HepG2 (cell line): ENCODE data around the gene CDR2L.

ENCODE experiments used
- ZFX ChIP-seq: sonication (generic); formaldehyde crosslinking; IDR thresholded peaks from 2 replicates; pipeline ENCODE4 v1.4.0; 2020; ENCODE audit warnings: mild to moderate bottlenecking, low read depth, missing genetic modification reagents, moderate library complexity
- TF ChIP-seq, protein P1 (sequence below): sonication (generic); formaldehyde crosslinking; IDR thresholded peaks from 2 replicates; pipeline ENCODE4 v1.5.0; 2020; ENCODE audit warnings: mild to moderate bottlenecking, missing genetic modification reagents, moderate library complexity

DNA sequence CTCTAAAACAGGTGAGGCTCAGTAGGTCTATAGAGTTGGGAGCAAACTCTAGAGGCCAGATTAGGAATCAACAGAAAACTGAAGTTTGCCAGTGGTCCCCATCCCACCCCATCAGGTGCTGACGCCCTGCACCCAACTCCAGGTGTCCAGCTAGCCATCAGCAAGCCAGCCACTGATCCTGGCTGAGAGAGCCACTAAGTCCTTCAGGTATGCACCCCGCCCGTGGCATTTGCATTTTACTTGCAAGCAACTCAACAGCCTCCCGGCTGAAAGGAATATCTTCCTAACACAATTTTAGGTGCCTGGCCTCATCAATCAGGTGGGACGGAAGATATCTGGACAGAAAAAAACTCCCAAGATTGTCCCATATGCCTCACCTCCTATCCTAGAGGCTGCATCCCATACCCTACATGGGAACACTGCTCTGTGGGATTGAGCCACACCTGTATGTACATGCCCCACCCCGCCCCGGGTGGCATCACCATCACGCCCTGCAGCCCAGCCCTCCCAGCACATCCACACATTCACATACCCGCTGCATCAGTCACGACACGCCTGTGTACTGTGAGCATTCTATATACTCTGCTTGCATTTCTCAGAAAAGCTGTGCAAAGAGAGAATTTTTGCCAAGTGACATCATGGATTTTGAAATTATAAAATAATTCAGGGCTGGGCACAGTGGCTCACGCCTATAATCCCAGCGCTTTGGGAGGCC, 43.5 kb upstream of the CDR2L start:
- no peak for TF ChIP-seq ZFX (CRISPR knock-in tag)
- TF ChIP-seq, protein P1, sequence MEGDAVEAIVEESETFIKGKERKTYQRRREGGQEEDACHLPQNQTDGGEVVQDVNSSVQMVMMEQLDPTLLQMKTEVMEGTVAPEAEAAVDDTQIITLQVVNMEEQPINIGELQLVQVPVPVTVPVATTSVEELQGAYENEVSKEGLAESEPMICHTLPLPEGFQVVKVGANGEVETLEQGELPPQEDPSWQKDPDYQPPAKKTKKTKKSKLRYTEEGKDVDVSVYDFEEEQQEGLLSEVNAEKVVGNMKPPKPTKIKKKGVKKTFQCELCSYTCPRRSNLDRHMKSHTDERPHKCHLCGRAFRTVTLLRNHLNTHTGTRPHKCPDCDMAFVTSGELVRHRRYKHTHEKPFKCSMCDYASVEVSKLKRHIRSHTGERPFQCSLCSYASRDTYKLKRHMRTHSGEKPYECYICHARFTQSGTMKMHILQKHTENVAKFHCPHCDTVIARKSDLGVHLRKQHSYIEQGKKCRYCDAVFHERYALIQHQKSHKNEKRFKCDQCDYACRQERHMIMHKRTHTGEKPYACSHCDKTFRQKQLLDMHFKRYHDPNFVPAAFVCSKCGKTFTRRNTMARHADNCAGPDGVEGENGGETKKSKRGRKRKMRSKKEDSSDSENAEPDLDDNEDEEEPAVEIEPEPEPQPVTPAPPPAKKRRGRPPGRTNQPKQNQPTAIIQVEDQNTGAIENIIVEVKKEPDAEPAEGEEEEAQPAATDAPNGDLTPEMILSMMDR (CRISPR knock-in tag) = no peak
